ENCODE results near the gene SHC2. TPM values are rescaled to one million over a fixed set of nuclear protein-coding genes. Genes with fewer than 3 reads are reported as not detected.

Gene SHC2
- total and polyA plus RNA-seq, 2 of the 8 experiments (the other 6 are each of a cell fraction or from before 2014, with no cell fraction given): 4.4 to 7.3 TPM

DNA sequence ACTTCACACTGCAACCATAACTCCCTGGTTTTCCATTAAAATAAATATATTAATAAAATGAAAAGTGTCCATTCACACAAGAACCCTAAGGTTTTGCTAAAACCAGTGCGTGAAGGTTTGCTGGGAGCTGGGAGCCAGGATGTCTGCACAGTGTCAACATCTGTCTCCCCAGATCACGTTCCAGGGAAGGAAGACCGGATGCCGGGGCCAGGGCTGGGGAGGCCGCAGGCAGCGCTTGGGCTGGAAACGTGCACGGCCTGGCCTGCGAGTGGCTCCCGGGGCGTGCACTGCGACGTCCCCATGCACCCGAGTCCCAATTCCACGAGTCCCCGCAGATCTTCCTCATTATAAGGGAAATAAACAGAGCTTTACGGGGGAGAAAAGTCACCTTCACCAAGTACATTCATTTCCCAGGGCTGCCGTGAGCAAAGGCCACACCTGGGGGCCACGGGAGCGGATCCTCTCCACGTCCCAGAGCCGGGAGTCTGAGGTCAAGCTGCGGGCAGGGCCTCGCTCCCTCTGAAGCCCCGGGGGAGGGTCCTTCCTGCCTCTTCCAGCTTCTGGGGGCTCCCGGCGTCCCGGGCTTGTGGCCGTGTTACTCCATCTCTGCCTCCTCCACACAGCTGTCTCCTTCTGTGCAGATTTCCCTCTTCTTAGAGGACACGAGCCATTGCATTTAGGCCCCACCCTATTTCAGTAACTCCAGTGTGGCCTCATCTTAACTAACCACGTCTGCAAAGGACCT lies 12.8 kb downstream of the SHC2 start:
- POLR2A ChIA-PET (ENCODE audit: partially characterized antibody): interaction anchor here (1.2 kb wide), 1 partner anchor 19 kb away, joined by 3 read pairs; no protein-coding TSS in a partner anchor
- no peak for TF ChIP-seq CHD2 (IDR thresholded peaks at IDR 0.05; ENCODE audit: low read length)
- TF ChIP-seq KDM1A (IDR thresholded peaks at IDR 0.05; ENCODE audit: borderline replicate concordance, low read length): no peak
- TF ChIP-seq BCL11A (IDR thresholded peaks at IDR 0.05; ENCODE audit: low read depth in 2 of 2, low read length in 2 of 2): no peak
- no peak for TF ChIP-seq TAF1 (IDR thresholded peaks at IDR 0.05; ENCODE audit: low read depth, low read length)
- TF ChIP-seq CTCF (IDR thresholded peaks at IDR 0.05; ENCODE audit: control extremely low read depth in 1 of 3, insufficient read depth in 1 of 3, low read depth in 1 of 3, low read length in 3 of 3): no peak
- TF ChIP-seq CHD1 (IDR thresholded peaks at IDR 0.05; ENCODE audit: low read depth, low read length): no peak
- TF ChIP-seq RXRA (IDR thresholded peaks at IDR 0.05; ENCODE audit: insufficient read depth, low read depth, low read length): no peak
- TF ChIP-seq JUN (IDR thresholded peaks at IDR 0.05; ENCODE audit: low read depth, low read length): no peak
- no peak for TF ChIP-seq TAF7 (optimal IDR thresholded peaks at IDR 0.05; ENCODE audit: borderline replicate concordance, low read depth, low read length)
- no peak for TF ChIP-seq RFX5 (IDR thresholded peaks at IDR 0.05; ENCODE audit: borderline replicate concordance, low read depth, low read length)
- TF ChIP-seq TBP (IDR thresholded peaks at IDR 0.05; ENCODE audit: low read depth, low read length): no peak

More for the DNA sequence above, 12.8 kb downstream of the SHC2 start:
- Histone ChIP-seq H3K79me1 (ENCODE audit: low read depth, low read length) (no peaks in the 10 kb centered on the region), H2BK15ac (ENCODE audit: low read length) (no peak overlapping the region), H4K8ac (ENCODE audit: extremely low read depth, insufficient read depth, low read length) (no peak overlapping the region), H3K4ac (replicated peaks; ENCODE audit: insufficient read length, low read depth, low read length) (no peak overlapping the region), H2AFZ (ENCODE audit: low read length) (no peak overlapping the region), H3K56ac (replicated peaks; ENCODE audit: insufficient read length, low read depth, low read length) (no peak overlapping the region), H2AK5ac (ENCODE audit: low read depth, low read length) (no peak overlapping the region), H2BK120ac (replicated peaks; ENCODE audit: low read depth, low read length) (no peak overlapping the region), H4K20me1 (replicated peaks in 1 of 2; ENCODE audit: control insufficient read depth in 1 of 2, insufficient read depth in 2 of 2, low read length in 2 of 2) (peaks cover 0 to under 1% of the 10 kb centered on the region in 2 experiments), H3K9me3 (ENCODE audit: insufficient read depth in 2 of 2, low read depth in 1 of 2, low read length in 1 of 2) (peaks cover 12% of the 10 kb centered on the region in 2 experiments; a peak in 3 of 4 replicates), H4K91ac (replicated peaks; ENCODE audit: insufficient read length, low read length) (no peak overlapping the region), H3K9ac (replicated peaks in 1 of 4; ENCODE audit: extremely low read depth in 1 of 4, low read depth in 3 of 4, low read length in 3 of 4) (no peak overlapping the region), H3K27ac (ENCODE audit: low read depth, low read length) (no peak overlapping the region), H3K23me2 (ENCODE audit: low read depth, low read length) (peaks cover 11% of the 10 kb centered on the region; the same call in 1 of the 2 replicates), H3K36me3 (ENCODE audit: control insufficient read depth in 2 of 4, insufficient read depth in 4 of 4, low read length in 3 of 4) (no peaks in the 10 kb centered on the region), H3K23ac (ENCODE audit: insufficient read length) (no peak overlapping the region), H3K14ac (ENCODE audit: insufficient read length) (no peak overlapping the region), H3K4me2 (ENCODE audit: insufficient read depth in 1 of 2, low read depth in 2 of 2, low read length in 2 of 2) (no peak overlapping the region), H2BK5ac (ENCODE audit: low read depth, low read length) (no peak overlapping the region), H3K27me3 (replicated peaks in 1 of 4; ENCODE audit: control insufficient read depth in 3 of 4, extremely low read depth in 1 of 4, insufficient read depth in 3 of 4, low read length in 3 of 4) (no peaks in the 10 kb centered on the region), H3K79me2 (ENCODE audit: control insufficient read depth in 1 of 2, insufficient read depth in 2 of 2, low read length in 2 of 2) (no peaks in the 10 kb centered on the region), H2BK12ac (ENCODE audit: low read depth, low read length) (no peak overlapping the region), H3K4me3 (ENCODE audit: extremely low read depth in 1 of 4, insufficient read depth in 2 of 4, low read depth in 3 of 4, low read length in 4 of 4) (no peak overlapping the region), H4K5ac (ENCODE audit: insufficient read length, low read depth, low read length) (no peak overlapping the region), H3K18ac (ENCODE audit: extremely low read depth, low read length) (no peak overlapping the region), H3K4me1 (replicated peaks in 1 of 4; ENCODE audit: control insufficient read depth in 3 of 4, insufficient read depth in 4 of 4, low read length in 3 of 4) (no peaks in the 10 kb centered on the region), H2BK20ac (ENCODE audit: low read length) (no peak overlapping the region)
- DNase-seq (ENCODE audit: low read depth in 1 of 2, low spot score in 2 of 2) (no peak), FAIRE-seq (no peak)
- whole genome bisulfite sequencing, 2 experiments (ENCODE audit: extremely low coverage in 1 of 2, insufficient coverage in 1 of 2, insufficient read length in 1 of 2, insufficient replicate concordance in 2 of 2, low coverage in 1 of 2, low lambda C conversion rate in 2 of 2, missing lambda C conversion rate in 1 of 2): 89% methylated on average over 31 of the region's 31 CpGs; no CpG with 5 or more reads in 1 of the 2 experiments
- CTCF ChIA-PET (ENCODE audit: partially characterized antibody): interaction anchor here (1.8 kb wide), 1 partner anchor 85 kb away, joined by 4 read pairs; no protein-coding TSS in a partner anchor

Measured in H1 (cell line).